SIG-M5 treated with dmso at 0.1 percent for 504 hours (cell line): ENCODE measurements around the gene KRTAP10-3.

Source experiments
- DNase-seq: peaks from one replicate; lab custom pipeline; 2025; ENCODE audit not compliant: unreplicated experiment; lab: John Stamatoyannopoulos, UW

The KRTAP10-3 gene

DNA sequence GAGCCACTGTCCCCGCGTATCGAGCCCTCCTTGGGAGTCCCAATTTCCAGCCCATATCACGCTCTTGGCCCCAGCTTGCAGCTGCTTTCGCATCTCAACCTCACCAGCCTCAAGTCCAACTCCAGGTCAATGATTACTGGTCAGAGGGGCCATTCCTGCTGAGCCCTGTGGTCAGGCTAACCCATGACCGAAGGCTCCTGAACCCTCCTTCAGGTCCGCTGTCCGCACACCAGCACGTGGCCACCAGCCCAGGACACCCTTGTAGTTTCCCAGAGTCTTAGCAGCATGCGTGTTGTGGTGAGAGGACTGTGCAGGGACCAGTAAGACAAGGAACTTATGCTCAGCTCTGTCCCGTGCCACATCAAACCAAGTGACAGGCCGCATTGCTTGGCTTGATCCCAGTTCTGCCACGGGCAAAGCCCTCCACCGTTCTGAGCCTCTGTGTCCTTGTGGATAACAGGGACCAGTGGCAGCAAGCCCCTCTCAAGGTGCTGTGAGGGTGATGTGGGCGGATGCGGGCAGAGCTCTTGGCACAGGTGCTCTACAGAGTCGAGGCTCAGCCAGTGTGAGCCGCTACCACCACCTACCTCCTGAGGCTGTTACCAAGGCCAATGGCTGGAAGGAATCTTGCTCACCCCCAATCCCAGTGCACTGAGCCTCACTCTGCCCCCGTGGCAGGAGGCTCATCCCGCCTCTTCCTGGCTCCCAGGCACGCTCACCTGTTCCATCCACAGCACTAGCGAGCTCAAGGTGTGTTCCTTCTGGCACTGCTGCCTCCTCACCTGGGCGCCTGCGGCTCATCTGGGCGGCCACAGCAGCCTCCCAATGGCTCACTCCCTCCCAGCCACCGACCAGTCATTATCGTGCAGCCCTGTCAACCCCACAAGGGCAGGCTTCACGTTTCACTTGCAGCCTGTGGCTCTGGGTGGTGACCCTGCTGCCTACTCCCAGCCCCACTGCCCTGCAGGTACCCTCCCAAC is 39.0 kb downstream of the KRTAP10-3 start:
- DNase-seq, result no peak

DNA sequence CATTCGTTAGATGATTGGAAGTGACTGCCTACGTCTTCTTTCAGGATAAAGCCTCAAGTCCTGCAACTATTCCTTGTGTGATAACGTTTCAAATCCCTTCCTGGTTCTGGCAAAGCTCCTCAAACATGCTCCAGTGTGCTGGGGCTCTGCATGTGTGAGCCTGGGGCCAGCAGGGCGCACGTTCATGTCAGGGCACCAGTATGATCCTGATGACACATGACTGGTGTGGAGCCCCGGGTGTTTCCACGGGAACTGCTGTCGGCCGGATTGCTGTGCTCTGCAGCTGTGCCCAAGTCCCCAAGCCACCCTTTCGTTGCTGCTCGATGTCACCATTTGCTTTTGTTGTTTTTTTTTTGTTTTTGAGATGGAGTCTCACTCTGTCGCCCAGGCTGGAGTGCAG is 39.9 kb downstream of the KRTAP10-3 start:
- DNase-seq, result no peak

DNA sequence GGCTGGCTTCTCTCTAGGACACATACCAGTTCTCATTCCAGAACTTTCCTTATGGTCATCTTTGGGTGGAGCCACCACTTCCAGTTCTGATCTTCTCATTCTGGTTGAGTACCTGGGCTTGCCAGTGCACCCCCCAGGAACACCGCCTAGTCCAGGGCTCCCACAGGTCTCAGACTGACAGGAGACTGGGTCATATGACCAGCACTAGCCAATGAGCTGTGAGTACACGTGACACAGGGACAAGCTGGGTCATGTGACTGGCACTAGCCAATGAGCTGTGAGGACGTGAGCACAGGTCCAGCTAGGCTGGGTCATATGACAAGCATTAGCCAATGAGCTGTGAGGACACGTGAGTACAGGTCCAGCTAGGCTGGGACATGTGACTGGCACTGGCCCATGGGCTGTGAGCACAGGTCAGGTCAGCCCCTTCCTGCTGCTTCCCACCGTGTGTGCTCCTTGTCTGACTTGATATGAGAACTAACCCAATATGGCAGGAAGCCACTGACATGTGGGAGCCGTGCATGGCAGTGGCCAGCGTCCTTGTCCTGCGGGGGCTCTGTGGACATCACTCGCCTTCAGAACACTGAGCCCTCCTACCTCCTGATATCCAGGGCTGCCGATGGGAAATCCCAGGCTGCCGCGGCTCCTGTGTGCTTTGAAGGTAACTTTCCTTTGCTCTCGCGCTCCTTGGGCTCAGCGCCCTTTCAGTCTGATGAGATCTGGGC is 41.3 kb downstream of the KRTAP10-3 start:
- DNase-seq, result no peak

DNA sequence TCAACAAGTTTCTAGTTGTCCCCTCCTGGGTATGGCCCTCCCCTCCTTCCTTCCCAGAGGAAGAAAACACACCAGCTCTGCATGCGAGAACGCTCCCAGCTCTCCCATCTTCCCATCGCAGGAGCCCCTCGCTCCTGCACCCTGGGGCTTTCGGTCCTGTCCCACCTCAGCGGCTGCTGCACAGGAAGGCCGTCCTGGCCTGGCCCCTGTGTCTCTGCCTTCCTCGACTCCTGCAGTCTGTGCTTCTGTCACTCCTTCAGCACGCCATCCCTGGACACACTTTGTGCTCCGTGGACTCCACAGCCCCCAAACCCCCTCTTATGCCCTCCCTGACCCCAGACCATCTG is 41.8 kb downstream of the KRTAP10-3 start:
- DNase-seq, result no peak

DNA sequence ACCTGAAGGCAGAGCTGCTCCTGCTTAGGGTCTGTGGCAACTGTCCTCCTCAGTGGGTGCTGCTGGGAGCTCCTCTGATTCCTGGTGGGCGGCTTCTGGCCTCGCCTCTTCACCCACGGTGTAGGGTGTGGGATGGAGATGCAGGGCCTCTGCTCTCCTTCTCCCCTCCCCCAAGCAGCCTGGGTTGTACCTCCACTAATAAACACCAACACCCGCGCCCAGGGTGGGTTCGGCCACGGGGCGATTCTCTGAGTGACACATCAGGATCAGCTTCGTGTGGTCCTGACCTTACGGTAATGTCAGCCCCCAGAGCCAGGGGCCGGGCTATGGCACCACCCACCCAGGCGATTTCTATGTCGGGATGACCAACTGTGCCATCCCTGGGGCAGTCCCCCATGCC is 42.3 kb downstream of the KRTAP10-3 start:
- no peak for DNase-seq

DNA sequence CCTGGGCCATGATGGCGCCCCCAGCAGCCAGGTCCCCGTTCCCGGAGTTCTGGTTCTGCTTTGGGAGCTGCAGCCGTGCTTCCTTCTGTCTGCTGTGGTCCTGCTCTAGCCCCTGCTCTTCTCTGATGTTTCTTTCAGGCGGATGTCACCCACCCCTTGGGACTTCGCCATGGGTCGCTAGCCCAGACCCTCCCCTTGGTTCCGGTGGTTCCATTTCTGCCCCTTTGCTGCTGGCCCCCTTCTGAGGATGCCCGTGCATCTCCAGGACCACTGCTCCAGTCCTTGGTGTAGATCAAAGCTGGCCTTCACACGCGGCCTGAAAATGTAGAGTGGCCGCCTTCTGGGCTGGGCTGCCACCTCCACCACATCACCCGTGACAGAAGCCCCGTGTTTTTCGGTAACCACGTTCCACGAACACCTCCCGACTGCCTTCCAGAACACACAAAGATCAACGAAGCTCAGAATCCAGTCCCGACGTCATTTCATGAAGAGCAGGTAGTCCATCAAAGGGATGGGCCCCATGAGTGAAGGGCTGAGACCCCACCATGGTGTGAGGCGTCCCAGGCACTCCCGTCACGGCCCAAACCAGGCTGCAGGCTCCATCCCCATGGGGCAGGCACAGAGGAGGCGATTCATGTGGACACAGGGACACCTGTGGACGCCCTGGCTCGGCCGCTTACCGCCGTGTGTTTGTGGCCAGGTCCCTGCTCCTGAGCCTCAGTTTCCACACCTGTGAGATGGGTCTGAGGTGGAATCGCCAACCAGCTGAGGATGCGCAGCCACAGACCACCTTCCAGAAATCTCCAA is 43.0 kb downstream of the KRTAP10-3 start:
- DNase-seq, result no peak

DNA sequence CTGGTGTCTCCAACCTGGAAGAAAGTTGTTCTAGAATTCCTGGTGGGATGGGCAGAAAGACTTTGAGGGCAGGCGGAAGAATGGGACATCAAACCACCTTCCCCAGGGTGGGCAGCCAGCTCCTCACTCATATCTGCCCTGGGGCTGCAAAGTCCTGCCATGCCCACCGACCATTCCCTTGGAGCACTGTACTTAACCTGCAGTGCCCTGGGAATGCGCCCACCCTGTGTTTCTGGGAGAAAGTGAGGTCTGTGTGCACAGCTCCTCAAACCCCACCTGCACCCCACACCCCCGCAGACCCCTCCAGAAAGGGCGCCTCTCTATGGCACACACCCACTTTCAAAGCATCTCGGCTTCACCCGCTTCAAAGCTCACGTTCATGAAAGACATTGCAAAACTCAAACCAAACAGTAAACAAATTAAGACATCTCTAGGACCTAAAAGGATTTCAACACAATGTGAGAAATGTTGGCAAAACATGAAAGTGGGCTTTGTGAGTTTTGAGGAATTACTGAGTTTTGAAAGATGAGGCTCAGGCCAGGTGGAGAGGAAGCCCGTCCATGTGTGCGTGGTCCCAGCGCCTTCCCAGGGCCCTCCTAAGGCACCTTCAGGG is 43.7 kb downstream of the KRTAP10-3 start:
- DNase-seq, result peak; percentile 8

DNA sequence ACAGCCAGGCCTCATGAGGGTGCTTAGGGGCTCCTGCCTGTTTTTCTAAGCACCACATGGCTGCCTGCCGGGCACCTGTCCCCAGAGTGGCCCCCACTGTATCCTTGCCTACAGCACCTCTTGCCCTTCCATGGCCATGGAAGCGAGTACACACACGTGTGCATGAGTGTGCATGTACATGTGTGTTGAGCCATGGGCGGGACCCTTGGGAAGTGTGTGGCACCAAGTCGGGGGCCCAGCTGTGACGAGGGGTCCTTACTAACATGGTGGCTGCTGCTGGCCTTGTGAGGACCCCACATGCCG is 44.4 kb downstream of the KRTAP10-3 start:
- no peak for DNase-seq

DNA sequence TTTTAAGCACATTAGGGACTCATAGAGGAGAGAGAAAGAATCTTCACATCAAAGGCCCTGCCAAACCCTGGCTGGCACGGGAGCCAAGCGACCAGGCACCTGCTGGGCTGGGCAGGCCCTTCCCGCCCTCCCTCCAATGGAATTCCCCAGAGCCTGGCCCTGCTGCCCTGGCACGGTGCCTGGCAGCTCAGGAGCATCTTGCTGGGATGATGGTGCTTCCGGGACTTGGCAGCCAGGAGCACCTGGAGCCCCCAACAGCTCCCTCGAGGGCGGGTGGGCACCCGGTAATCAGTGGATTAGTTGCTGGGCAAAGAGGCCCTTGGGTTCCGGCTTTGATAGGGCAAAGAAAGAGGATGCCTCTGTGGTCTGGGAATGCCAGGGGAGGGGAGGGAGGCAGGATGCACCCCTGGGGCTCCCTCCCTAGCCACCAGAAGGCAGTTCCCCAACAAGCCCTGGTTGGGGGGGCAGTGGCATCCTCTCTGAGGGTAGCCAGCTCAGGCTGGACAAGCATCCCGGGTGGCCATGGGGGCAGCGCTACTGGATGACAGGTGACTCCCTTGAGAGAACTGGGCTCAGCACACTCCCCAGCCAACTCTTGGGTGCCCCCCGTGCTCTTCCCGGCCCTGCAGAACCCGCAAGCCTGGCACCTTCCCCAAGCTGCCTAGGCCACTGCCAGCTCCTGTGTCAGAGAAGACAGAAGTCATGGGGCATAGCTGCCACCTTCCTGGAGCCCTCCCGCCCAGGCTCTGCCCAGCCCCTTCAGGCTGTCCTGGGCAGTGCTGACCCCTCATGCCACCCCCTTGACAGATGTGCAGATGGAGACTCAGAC is 45.0 kb downstream of the KRTAP10-3 start:
- no peak for DNase-seq

DNA sequence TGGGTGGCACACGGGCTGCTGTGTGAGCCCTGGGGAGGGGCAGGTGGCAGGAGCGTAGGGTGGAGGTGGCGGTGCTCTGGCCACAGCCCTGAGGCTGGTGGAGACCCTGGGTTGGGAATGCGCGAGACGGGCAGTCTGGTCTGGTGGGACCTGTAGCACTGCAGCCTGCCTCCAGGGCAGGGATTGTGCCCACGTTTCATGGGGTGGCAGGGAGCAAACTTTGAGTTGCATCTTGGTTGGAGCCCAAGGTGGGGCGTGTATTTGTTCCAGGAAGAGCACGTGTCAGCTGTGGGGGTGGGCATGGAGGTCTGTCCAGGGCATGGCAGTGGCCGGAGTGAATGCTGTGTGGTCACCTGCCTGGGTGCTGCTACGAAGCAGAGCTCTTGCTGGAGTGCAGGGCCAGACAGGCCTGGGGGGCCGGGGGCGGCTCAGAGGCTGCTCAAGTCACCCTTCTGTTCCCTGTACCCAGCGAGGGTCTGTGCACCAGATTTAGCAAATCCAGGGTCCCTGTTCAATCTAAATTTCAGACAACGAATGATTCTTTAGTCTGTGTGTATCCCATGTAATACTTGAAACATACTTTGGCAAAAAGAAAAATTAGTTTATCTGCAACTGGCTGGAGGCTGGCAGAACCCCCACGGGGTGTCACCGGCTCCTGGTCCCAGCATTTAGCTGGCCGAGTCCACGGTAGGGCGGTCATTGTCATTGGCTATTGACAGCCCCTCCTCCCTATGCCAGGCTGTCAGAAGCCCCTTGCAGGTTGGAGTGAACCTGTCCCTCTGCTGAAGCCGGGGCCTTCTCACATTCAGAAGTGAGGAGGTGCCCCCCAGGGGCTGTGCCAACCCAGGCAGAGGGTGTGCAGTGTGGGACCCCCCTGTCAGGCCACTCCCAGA is 45.9 kb downstream of the KRTAP10-3 start:
- DNase-seq, result no peak

DNA sequence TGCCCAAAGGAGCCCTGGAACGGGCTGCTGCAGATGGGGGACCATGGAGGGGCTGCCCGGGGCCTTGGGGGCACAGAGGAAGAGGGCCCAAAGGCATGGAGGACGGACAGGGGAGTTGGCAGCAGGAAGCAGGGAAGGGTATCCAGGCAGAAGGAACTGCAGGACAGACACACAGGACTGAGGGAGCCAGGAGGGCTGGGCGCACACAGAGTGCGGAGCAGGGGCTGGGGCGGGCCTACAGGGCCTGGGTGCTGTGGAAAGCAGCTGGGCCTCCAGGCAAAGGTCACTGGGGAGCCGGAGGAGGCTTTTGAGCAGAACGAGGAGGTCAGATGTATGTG is 46.7 kb downstream of the KRTAP10-3 start:
- no peak for DNase-seq

DNA sequence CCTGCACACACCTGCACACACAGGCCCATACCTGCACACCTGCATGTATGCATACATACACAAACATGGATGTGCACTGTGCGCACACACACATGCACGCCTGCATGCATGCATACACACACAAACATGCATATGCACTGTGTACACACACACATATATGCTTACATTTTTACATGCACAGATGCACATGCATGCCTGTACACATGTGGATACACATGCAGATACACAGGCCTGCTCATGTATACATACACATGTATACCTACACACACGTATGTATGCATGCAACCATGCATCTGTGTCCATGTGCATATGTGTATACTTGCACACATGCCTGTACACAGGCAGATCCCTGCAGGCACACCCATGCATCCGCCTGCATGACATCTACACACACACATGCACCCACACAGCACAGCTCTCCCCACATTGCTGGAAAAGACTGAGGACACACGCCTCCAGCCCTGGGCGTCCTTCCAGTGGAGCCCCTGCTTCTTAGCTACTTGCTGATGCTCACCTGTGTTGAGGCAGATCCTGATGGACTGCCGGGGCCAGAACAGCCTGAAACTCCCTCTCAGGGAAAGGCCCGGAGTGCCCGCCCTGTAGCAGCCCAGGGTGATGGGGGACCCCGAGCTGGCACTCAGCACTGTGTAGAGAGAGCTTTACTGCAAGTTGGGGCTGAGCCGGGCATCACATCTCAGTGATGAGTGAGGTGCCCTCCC is 47.2 kb downstream of the KRTAP10-3 start:
- no peak for DNase-seq

DNA sequence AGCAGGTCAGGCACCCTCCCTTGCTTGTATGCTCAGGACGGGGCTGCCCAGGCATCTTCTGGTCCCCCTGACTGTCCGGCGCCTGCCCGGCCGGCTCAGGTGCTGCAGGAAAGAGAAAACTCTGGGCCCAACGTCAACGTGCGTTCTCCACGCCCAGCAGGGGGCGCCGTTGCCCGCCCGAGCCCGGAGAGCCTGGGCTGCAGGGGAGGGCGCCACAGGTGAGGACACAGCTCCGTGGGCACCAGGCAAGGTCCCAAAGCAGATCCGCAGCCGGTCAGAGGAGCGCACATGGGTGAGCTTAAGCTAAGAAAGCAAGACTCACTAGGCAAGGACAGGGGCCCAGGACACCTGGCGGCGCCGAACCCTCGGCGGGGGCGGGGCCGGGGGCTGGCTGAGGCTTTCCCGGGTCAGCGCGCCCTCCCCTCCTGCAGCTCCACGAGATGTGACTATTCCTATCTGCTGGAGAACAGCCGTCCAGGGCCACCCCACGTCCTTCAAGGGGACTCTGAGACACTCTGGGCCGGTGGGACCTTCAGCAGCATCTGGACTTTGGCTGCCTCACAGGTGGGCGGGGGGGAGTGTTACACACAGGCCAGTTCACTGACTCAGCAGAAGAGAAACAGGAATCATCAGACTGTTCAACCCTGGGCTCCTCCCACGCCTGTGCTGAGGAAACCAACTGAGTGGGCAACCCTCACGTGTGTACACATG is 47.9 kb downstream of the KRTAP10-3 start:
- peak; percentile 38 for DNase-seq

DNA sequence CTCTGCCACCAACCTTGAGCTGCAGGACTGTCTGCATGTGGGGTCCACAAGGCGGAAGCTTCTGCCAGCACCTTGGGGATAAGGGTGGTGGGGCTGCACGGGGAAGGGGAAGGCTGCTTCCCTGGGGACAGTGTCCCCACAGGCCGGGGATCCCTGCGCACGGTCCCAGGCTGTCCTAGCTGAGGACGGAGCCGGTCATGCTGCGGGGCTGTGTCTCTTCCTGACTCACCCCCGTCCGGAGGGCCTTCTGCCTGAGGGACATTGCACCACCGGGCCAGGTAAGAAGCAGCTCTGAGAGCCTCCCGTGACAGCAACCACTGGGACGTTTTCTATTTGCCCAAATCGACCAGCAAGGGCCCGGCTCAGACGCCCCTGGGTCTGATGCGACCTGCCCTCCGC is 48.5 kb downstream of the KRTAP10-3 start:
- no peak for DNase-seq

DNA sequence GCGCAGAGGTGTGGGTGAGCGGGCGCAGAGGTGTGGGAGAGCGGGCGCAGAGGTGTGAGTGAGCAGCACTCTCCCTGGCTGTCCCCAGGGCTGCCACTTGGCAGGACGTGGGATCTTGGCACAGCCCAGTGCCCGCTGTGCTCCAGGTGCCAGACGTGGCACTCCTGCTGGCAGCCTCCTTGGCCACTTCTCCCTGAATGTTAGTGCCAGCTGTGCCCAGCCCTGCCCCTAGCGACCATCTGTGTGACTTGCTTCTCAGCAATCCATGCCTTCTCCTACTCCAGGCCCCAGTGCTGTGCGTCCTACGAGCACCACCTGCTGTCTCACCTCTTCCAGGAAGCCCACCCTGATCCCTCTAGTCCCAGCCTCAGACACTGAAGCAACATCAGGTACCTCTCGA is 49.1 kb downstream of the KRTAP10-3 start:
- peak; percentile 40 for DNase-seq

DNA sequence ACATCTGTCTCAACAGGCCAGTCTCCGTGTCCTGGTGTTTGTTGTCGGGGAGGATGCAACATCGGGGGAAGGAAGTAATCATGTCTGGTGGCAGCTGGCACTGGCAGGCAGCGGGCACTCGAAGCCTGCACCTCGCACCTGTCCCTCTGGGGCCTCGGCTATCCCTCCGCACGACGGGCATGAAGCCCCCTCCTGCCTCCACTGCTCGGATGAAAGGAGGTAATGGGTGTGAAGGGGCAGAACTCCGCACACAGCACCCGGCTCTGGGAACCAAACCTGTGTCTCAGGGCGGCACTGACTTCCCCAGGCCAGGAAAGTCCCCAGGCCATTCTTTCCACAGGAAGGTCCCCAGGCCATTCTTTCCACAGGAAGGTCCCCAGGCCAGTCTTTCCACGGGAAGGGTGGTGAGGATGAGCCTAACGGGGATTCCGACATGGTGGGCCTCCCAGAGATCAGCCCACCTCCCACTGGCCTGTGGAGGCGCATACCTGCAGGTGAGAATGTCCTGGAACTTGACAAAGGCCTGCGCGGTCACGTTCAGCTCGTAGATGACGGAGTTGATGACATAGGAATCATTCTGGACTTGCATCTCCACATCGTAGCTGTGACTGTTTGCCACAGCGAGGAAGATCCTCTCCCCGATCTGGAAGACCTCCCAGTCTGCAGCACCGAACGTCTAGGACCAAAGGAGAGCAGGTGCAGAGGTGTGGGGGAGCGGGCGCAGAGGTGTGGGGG is 49.7 kb downstream of the KRTAP10-3 start:
- DNase-seq, result no peak

DNA sequence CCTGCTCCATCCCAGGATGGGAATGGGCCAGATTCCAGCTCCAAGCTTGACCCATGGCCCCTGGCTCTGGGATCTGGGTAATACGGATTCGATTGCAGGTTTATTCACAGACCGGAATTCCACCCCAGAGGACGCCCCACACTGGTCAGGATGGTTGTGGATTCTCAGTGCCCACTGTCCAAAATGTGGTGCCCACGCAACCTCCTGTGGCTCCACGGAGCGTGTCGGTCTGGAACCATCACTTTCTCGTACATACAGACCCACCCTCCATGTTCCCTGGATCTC is 50.2 kb downstream of the KRTAP10-3 start:
- DNase-seq, result no peak
